ENCODE measurements around the gene MDGA2. TPM values are rescaled to one million over a fixed set of nuclear protein-coding genes. Genes with fewer than 3 reads are reported as not detected.

Gene MDGA2
- total and polyA plus RNA-seq, 9 of the 15 experiments (the other 6 are each of a cell fraction or from before 2014, with no cell fraction given), result 0.01 to 0.18 (median 0.03) TPM; not detected in 5

GRCh38 chr14:47103771-47104170 is 571.6 kb downstream of the MDGA2 start:
- CTCF ChIA-PET (ENCODE audit: low intra/inter-chr PET ratio), result no interaction called here
- ATAC-seq (no peak), DNase-seq (ENCODE audit: extremely low read depth in 1 of 4, low spot score in 3 of 4) (no peak), FAIRE-seq (no peak)
- no peaks in the 10 kb centered on the region for H4K20me1 ChIP-seq (replicated peaks; ENCODE audit: control insufficient read depth, insufficient read depth, low read length)
- no peak overlapping the region for H3K4me2 ChIP-seq (ENCODE audit: insufficient read depth, low read length)
- no peak overlapping the region for H2AFZ ChIP-seq (ENCODE audit: low read depth, low read length)
- POLR2A ChIA-PET, result no interaction called here
- no TSS peak for BruUV-seq (replicated peaks)
- no peak overlapping the region for H3K4me3 ChIP-seq
- WGBS (ENCODE audit: insufficient coverage, low coverage, missing lambda C conversion rate), result 0% methylated on average over 2 of the region's 2 CpGs
- in situ Hi-C loops (cut with MboI), result no loop called here
- intact Hi-C loops (cut with micrococcal nuclease), result no loop called here
- H3K9ac ChIP-seq (ENCODE audit: insufficient read depth in 1 of 2, low read depth in 2 of 2, low read length in 2 of 2), result no peak overlapping the region
- no peaks in the 10 kb centered on the region for H3K27me3 ChIP-seq (ENCODE audit: control insufficient read depth in 2 of 2, insufficient read depth in 2 of 2, low read length in 2 of 2)
- H3K9me3 ChIP-seq (replicated peaks; ENCODE audit: control insufficient read depth, insufficient read depth, low read depth, low read length), result no peaks in the 10 kb centered on the region
- no peaks in the 10 kb centered on the region for H3K36me3 ChIP-seq (ENCODE audit: control insufficient read depth, insufficient read depth, low read length)
- no peak overlapping the region for H3K27ac ChIP-seq (ENCODE audit: extremely low read depth, low read depth, low read length)
- no peaks in the 10 kb centered on the region for H3K9me1 ChIP-seq (ENCODE audit: control insufficient read depth, insufficient read depth, low read length)
- no peaks in the 10 kb centered on the region for H3K4me1 ChIP-seq (replicated peaks in 1 of 2; ENCODE audit: control insufficient read depth in 2 of 2, insufficient read depth in 2 of 2, low read length in 2 of 2)
- no peaks in the 10 kb centered on the region for H3K79me2 ChIP-seq (ENCODE audit: control insufficient read depth, insufficient read depth, low read length)
- no peak for TF ChIP-seq THRB (CRISPR knock-in tag; conservative IDR thresholded peaks at IDR 0.05)
- TF ChIP-seq NFE2 (IDR thresholded peaks at IDR 0.05; ENCODE audit: low read depth), result no peak
- TF ChIP-seq MED1 (CRISPR knock-in tag; IDR thresholded peaks at IDR 0.05; ENCODE audit: borderline replicate concordance), result no peak
- no peak for TF ChIP-seq NRF1 (conservative IDR thresholded peaks at IDR 0.05 in 1 of 2, IDR thresholded peaks at IDR 0.05 in 1 of 2)
- no peak for TF ChIP-seq CCNT2 (IDR thresholded peaks at IDR 0.05; ENCODE audit: borderline replicate concordance, extremely low read depth, insufficient read length, low read depth, low read length)
- no peak for TF ChIP-seq ZNF431 (CRISPR knock-in tag; IDR thresholded peaks at IDR 0.05)
- TF ChIP-seq FOXK1 (CRISPR knock-in tag; IDR thresholded peaks at IDR 0.05; ENCODE audit: borderline replicate concordance), result no peak
- TF ChIP-seq ZNF174 (CRISPR knock-in tag; IDR thresholded peaks at IDR 0.05), result no peak
- TF ChIP-seq ZBTB9 (CRISPR knock-in tag; IDR thresholded peaks at IDR 0.05), result no peak
- TF ChIP-seq ARHGAP35 (IDR thresholded peaks at IDR 0.05; ENCODE audit: partially characterized antibody), result no peak
- no peak for TF ChIP-seq AFF1 (IDR thresholded peaks at IDR 0.05; ENCODE audit: low read depth in 1 of 2, partially characterized antibody in 2 of 2)
- no peak for TF ChIP-seq KHSRP (IDR thresholded peaks at IDR 0.05)
- no peak for TF ChIP-seq ZSCAN32 (CRISPR knock-in tag; IDR thresholded peaks at IDR 0.05)
- TF ChIP-seq CTCF (IDR thresholded peaks at IDR 0.05 in 2 of 3, conservative IDR thresholded peaks at IDR 0.05 in 1 of 3; ENCODE audit: insufficient read depth in 2 of 3, low read depth in 1 of 3, low read length in 3 of 3), result no peak
- TF ChIP-seq ZNF75A (CRISPR knock-in tag; IDR thresholded peaks at IDR 0.05), result no peak
- TF ChIP-seq ZNF384 (IDR thresholded peaks at IDR 0.05; ENCODE audit: low read depth, low read length), result no peak

Data from K562 (cell line).